Smooth muscle cell (in vitro differentiated cells): ENCODE results near the gene MAP4K4. TPM values are rescaled to one million over a fixed set of nuclear protein-coding genes. Genes with fewer than 3 reads are reported as not detected.

ENCODE experiments used
- DNase-seq: peaks from one replicate; lab custom pipeline; 2025; ENCODE audit not compliant: unreplicated experiment; lab: John Stamatoyannopoulos, UW
- H2AFZ ChIP-seq: fragments of 200-600 bp; sonication (generic); 2 replicates; pipeline ENCODE4 v1.6.0; 2016; ENCODE audit warnings: antibody characterized with exemption, low read depth, mild to moderate bottlenecking
- H3F3A ChIP-seq: fragments of 200-600 bp; sonication (generic); 2 replicates; pipeline ENCODE4 v1.6.0; 2017; ENCODE audit warnings: antibody characterized with exemption, low read depth
- H3K27ac ChIP-seq: fragments of 200-600 bp; sonication (generic); 2 replicates; pipeline ENCODE4 v1.5.1; 2016; ENCODE audit warnings: low read depth, mild to moderate bottlenecking
- H3K27me3 ChIP-seq: fragments of 200-600 bp; sonication (generic); 2 replicates; pipeline ENCODE4 v1.6.1; 2016; ENCODE audit warnings: low read depth, mild to moderate bottlenecking
- H3K36me3 ChIP-seq: fragments of 200-600 bp; sonication (generic); 2 replicates; pipeline ENCODE4 v1.5.1; 2016; ENCODE audit warnings: low read depth
- H3K4me1 ChIP-seq: fragments of 200-600 bp; sonication (generic); 2 replicates; pipeline ENCODE4 v1.5.1; 2016; ENCODE audit warnings: low read depth
- H3K4me2 ChIP-seq: fragments of 200-600 bp; sonication (generic); 2 replicates; pipeline ENCODE4 v1.6.0; 2016; ENCODE audit warnings: mild to moderate bottlenecking
- H3K4me3 ChIP-seq: fragments of 200-600 bp; sonication (generic); 2 replicates; pipeline ENCODE4 v1.5.1; 2016; ENCODE audit warnings: mild to moderate bottlenecking
- H3K79me2 ChIP-seq: fragments of 200-600 bp; sonication (generic); 2 replicates; pipeline ENCODE4 v1.6.0; 2016; ENCODE audit warnings: low read depth, mild to moderate bottlenecking
- H3K9ac ChIP-seq: fragments of 200-600 bp; sonication (generic); 2 replicates; pipeline ENCODE4 v1.6.0; 2016; ENCODE audit warnings: low read depth
- H3K9me3 ChIP-seq: fragments of 200-600 bp; sonication (generic); replicated peaks from 2 replicates; pipeline ENCODE4 v1.5.1; 2016; ENCODE audit warnings: low read depth
- H4K20me1 ChIP-seq: fragments of 200-600 bp; sonication (generic); 2 replicates; pipeline ENCODE4 v1.6.0; 2016; ENCODE audit warnings: low read depth
- CTCF ChIP-seq: fragments of 200-600 bp; sonication (generic); IDR thresholded peaks from 2 replicates; pipeline ENCODE4 v1.5.1; 2017; ENCODE audit warnings: borderline replicate concordance, mild to moderate bottlenecking, antibody characterized with exemption; ENCODE audit not compliant: insufficient read depth, poor library complexity, severe bottlenecking
- WGBS: methylation state at CpG from one replicate; pipeline ENCODE4 v1.1.7; 2016; ENCODE audit warnings: low lambda C conversion rate; 5-methylcytosine and 5-hydroxymethylcytosine counted together
- polyA plus RNA-seq: library from polyadenylated mRNA; unstranded; fragments of >200 nt; fragmentation: Nextera tagmentation; extraction: Ambion mirVana; gene quantifications from 2 replicates; pipeline ENCODE4 v1.2.1, GENCODE V29; 2016
- total RNA-seq: library from RNA; depleted of rRNA; stranded (reverse); fragments of >200 nt; gene quantifications from 2 replicates; pipeline ENCODE4 v1.2.3, GENCODE V29; 2014

MAP4K4 gene
- total and polyA plus RNA-seq, 2 experiments from 2014 or later, result 68.9 to 107 TPM

GRCh38 chr2:101879466-101879865 is 182.0 kb downstream of the MAP4K4 start:
- Histone ChIP-seq H3K4me1 (no peaks in the 10 kb centered on the region), H3K79me2 (peaks cover 13% of the 10 kb centered on the region)

GRCh38 chr2:101881131-101881530 is 183.6 kb downstream of the MAP4K4 start:
- Histone ChIP-seq H3K4me3 (no peak overlapping the region), H3K9ac (no peak overlapping the region), H3K36me3 (peaks cover 24% of the 10 kb centered on the region), H3K4me2 (no peak overlapping the region), H2AFZ (no peak overlapping the region), H3K79me2 (peaks cover 13% of the 10 kb centered on the region), H3F3A (no peaks in the 10 kb centered on the region), H4K20me1 (peaks cover 49% of the 10 kb centered on the region), H3K9me3 (no peaks in the 10 kb centered on the region), H3K27me3 (no peaks in the 10 kb centered on the region), H3K27ac (no peak overlapping the region), H3K4me1 (no peaks in the 10 kb centered on the region)
- DNase-seq, result no peak
- TF ChIP-seq CTCF, result no peak

More at GRCh38 chr2:101879466-101879865, 182.0 kb downstream of the MAP4K4 start:
- TF ChIP-seq CTCF, result no peak
- H3K4me2 ChIP-seq, result no peak overlapping the region
- H3K36me3 ChIP-seq, result peaks cover 23% of the 10 kb centered on the region
- H3K27ac ChIP-seq, result no peak overlapping the region
- no peak overlapping the region for H3K9ac ChIP-seq
- H3F3A ChIP-seq, result no peaks in the 10 kb centered on the region
- no peak for DNase-seq
- no peaks in the 10 kb centered on the region for H3K27me3 ChIP-seq
- H2AFZ ChIP-seq, result no peak overlapping the region
- H3K9me3 ChIP-seq, result no peaks in the 10 kb centered on the region
- no peak overlapping the region for H3K4me3 ChIP-seq
- peaks cover 42% of the 10 kb centered on the region for H4K20me1 ChIP-seq

GRCh38 chr2:101882769-101883307 is 185.3 kb downstream of the MAP4K4 start:
- H3K9ac ChIP-seq, result no peak overlapping the region
- no peaks in the 10 kb centered on the region for H3F3A ChIP-seq
- no peak overlapping the region for H2AFZ ChIP-seq
- H3K27me3 ChIP-seq, result no peaks in the 10 kb centered on the region
- no peaks in the 10 kb centered on the region for H3K9me3 ChIP-seq
- H3K4me3 ChIP-seq, result no peak overlapping the region
- DNase-seq, result no peak
- TF ChIP-seq CTCF, result no peak
- H3K79me2 ChIP-seq, result peaks cover 13% of the 10 kb centered on the region
- peaks cover 23% of the 10 kb centered on the region for H3K36me3 ChIP-seq
- H4K20me1 ChIP-seq, result peaks cover 54% of the 10 kb centered on the region
- no peaks in the 10 kb centered on the region for H3K4me1 ChIP-seq
- no peak overlapping the region for H3K4me2 ChIP-seq
- no peak overlapping the region for H3K27ac ChIP-seq
- 59% methylated on average over 4 of the region's 4 CpGs for WGBS

GRCh38 chr2:101883860-101884259 is 186.4 kb downstream of the MAP4K4 start:
- Histone ChIP-seq H3F3A (no peaks in the 10 kb centered on the region), H3K79me2 (peaks cover 13% of the 10 kb centered on the region), H3K9me3 (no peaks in the 10 kb centered on the region), H3K4me1 (no peaks in the 10 kb centered on the region), H4K20me1 (peaks cover 54% of the 10 kb centered on the region), H3K36me3 (peaks cover 19% of the 10 kb centered on the region), H3K4me3 (no peak overlapping the region), H3K9ac (no peak overlapping the region), H3K27me3 (no peaks in the 10 kb centered on the region), H2AFZ (no peak overlapping the region), H3K27ac (no peak overlapping the region), H3K4me2 (no peak overlapping the region)
- TF ChIP-seq CTCF, result peak; percentile 56
- 52% methylated on average over 3 of the region's 3 CpGs for WGBS
- no peak for DNase-seq
